ENCODE data around the gene C16orf92.

DNA sequence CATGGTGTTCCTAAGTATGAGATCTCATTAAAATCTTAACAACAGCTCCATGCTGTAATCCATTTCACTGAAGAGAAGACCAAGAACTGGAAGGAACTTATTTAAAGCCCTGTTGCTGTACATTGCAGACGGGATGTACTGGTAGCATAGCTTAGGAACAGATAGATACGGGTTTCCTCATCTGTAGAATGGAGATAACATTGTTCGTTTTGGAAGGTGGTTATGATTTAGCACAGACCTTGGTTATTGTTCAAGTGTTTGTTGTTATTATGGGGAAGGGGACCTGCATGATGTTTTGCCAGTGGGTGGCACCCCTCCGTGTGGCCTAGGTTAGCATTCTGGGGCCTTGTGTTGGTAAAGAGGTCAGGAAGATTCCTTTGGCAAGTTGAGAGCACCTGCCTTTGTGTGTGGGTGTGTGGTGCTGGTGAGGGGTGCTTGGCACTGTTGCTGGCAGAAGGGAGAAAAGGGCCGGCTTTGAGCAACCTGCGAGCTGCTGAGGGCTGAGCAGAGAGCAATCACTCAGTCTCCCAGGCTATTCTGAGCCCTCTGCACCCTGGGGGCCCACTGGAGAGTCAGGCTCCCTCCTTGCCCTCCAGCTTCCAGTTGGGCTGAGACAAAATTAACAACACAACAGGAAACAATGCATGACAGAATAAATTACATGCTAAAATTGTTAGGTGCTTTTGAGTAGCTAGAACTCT, 47.0 kb upstream of the C16orf92 start:
- TF ChIP-seq, protein P1, sequence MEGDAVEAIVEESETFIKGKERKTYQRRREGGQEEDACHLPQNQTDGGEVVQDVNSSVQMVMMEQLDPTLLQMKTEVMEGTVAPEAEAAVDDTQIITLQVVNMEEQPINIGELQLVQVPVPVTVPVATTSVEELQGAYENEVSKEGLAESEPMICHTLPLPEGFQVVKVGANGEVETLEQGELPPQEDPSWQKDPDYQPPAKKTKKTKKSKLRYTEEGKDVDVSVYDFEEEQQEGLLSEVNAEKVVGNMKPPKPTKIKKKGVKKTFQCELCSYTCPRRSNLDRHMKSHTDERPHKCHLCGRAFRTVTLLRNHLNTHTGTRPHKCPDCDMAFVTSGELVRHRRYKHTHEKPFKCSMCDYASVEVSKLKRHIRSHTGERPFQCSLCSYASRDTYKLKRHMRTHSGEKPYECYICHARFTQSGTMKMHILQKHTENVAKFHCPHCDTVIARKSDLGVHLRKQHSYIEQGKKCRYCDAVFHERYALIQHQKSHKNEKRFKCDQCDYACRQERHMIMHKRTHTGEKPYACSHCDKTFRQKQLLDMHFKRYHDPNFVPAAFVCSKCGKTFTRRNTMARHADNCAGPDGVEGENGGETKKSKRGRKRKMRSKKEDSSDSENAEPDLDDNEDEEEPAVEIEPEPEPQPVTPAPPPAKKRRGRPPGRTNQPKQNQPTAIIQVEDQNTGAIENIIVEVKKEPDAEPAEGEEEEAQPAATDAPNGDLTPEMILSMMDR (conservative IDR thresholded peaks at IDR 0.05; ENCODE audit: low read depth in 2 of 2), result no peak
- no peak for TF ChIP-seq NANOG (IDR thresholded peaks at IDR 0.05; ENCODE audit: borderline replicate concordance)
- TF ChIP-seq JUNB (IDR thresholded peaks at IDR 0.05; ENCODE audit: unreplicated experiment), result no peak
- TF ChIP-seq POLR2AphosphoS5 (IDR thresholded peaks at IDR 0.05; ENCODE audit: low read depth), result no peak
- no peak for TF ChIP-seq EZH2phosphoT487 (IDR thresholded peaks at IDR 0.05; ENCODE audit: unreplicated experiment)
- no peak for TF ChIP-seq EZH2 (IDR thresholded peaks at IDR 0.05; ENCODE audit: low read depth, unreplicated experiment)
- TF ChIP-seq CREB1 (CRISPR knock-in tag; IDR thresholded peaks at IDR 0.05; ENCODE audit: low read depth), result no peak
- TF ChIP-seq, protein P2, sequence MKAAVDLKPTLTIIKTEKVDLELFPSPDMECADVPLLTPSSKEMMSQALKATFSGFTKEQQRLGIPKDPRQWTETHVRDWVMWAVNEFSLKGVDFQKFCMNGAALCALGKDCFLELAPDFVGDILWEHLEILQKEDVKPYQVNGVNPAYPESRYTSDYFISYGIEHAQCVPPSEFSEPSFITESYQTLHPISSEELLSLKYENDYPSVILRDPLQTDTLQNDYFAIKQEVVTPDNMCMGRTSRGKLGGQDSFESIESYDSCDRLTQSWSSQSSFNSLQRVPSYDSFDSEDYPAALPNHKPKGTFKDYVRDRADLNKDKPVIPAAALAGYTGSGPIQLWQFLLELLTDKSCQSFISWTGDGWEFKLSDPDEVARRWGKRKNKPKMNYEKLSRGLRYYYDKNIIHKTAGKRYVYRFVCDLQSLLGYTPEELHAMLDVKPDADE (IDR thresholded peaks at IDR 0.05), result no peak
- TF ChIP-seq, protein P3, sequence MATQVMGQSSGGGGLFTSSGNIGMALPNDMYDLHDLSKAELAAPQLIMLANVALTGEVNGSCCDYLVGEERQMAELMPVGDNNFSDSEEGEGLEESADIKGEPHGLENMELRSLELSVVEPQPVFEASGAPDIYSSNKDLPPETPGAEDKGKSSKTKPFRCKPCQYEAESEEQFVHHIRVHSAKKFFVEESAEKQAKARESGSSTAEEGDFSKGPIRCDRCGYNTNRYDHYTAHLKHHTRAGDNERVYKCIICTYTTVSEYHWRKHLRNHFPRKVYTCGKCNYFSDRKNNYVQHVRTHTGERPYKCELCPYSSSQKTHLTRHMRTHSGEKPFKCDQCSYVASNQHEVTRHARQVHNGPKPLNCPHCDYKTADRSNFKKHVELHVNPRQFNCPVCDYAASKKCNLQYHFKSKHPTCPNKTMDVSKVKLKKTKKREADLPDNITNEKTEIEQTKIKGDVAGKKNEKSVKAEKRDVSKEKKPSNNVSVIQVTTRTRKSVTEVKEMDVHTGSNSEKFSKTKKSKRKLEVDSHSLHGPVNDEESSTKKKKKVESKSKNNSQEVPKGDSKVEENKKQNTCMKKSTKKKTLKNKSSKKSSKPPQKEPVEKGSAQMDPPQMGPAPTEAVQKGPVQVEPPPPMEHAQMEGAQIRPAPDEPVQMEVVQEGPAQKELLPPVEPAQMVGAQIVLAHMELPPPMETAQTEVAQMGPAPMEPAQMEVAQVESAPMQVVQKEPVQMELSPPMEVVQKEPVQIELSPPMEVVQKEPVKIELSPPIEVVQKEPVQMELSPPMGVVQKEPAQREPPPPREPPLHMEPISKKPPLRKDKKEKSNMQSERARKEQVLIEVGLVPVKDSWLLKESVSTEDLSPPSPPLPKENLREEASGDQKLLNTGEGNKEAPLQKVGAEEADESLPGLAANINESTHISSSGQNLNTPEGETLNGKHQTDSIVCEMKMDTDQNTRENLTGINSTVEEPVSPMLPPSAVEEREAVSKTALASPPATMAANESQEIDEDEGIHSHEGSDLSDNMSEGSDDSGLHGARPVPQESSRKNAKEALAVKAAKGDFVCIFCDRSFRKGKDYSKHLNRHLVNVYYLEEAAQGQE (IDR thresholded peaks at IDR 0.05; ENCODE audit: unreplicated experiment), result no peak
